ENCODE measurements around the gene INPPL1.

DNA sequence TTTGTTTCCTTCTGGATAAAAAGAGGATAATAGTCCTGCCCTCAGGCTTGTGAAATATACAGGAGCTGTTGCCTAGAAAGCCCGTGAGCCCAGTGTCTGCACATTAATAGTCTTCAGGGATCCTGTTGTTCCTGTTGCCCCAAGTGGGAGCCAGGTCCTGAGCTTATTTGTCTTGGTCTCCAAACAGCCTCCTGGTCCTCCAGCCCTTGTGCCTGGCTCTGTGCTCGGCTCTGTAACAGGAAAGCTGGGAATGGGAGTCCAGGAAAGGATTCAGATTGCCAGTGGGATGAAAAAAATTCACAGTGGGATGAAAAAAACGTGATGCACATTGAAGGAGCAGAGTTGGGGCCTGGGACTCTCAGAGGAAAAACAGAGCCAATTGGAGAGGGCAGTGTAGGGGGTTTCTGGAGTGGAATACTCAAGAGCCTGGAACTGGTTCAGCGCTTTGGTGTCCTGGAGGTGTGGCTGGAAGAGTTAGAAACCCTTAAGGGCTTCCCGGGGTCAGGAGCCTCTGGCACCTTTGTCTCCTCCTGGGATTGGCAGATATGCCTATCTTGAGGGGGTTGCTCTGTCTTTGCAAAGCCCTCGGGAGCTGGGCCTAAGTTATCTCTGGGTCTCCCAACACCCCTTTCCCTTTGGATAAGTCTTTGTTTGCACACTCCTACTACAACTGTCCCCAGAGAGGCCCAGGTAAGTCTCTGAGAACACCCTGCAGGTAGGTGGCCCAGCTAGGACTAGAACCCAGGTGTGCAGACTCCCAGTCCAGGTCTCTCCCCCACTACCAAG lies 2.3 kb upstream of the INPPL1 start:
- no peak for TF ChIP-seq YY1 (IDR thresholded peaks at IDR 0.05; ENCODE audit: insufficient read depth, insufficient read length)
- no peak for TF ChIP-seq ZNF274 (IDR thresholded peaks at IDR 0.05; ENCODE audit: low read depth, low read length)

Measured in NT2/D1 (cell line).